ENCODE data around the gene LRP8. TPM values are rescaled to one million over a fixed set of nuclear protein-coding genes. Genes with fewer than 3 reads are reported as not detected.
"Not testable (repeated sequence)": the region's sequence is repeated elsewhere in the genome, so short reads cannot be mapped to it uniquely, and the experiment has no call there.

LRP8 gene
- total RNA-seq, 6 experiments from 2014 or later, result 7.2 to 14.9 (median 13.0) TPM

GRCh38 chr1:53286955-53287354 lies 40.9 kb downstream of the LRP8 start:
- Mint-ChIP-seq H3K9me3 (no peaks in the 10 kb centered on the region), H3K4me3 (no peak overlapping the region), H3K27me3 (ENCODE audit: insufficient read depth) (no peaks in the 10 kb centered on the region), H3K4me1 (ENCODE audit: low read depth) (peaks cover 2% of the 10 kb centered on the region; the same call in 1 of the 2 replicates), H3K36me3 (ENCODE audit: low read depth) (no peaks in the 10 kb centered on the region), H3K27ac (no peak overlapping the region)
- DNase-seq, result no peak
- no peak for TF ChIP-seq CTCF (IDR thresholded peaks at IDR 0.05)

GRCh38 chr1:53285969-53286760 lies 41.7 kb downstream of the LRP8 start:
- no peaks in the 10 kb centered on the region for H3K27me3 Mint-ChIP-seq (ENCODE audit: insufficient read depth)
- no peak for TF ChIP-seq CTCF (IDR thresholded peaks at IDR 0.05)
- H3K9me3 Mint-ChIP-seq, result no peaks in the 10 kb centered on the region
- H3K4me1 Mint-ChIP-seq (ENCODE audit: low read depth), result peaks cover 6% of the 10 kb centered on the region; the same call in 1 of the 2 replicates
- no peak for DNase-seq
- no peak overlapping the region for H3K4me3 Mint-ChIP-seq
- H3K36me3 Mint-ChIP-seq (ENCODE audit: low read depth), result no peaks in the 10 kb centered on the region
- H3K27ac Mint-ChIP-seq, result no peak overlapping the region

- no peaks in the 10 kb centered on the region for H3K36me3 Mint-ChIP-seq (ENCODE audit: low read depth)
- H3K27ac Mint-ChIP-seq, result no peak overlapping the region
- H3K4me1 Mint-ChIP-seq (ENCODE audit: low read depth), result peaks cover 6% of the 10 kb centered on the region; the same call in 1 of the 2 replicates
- TF ChIP-seq CTCF (IDR thresholded peaks at IDR 0.05), result no peak
- H3K9me3 Mint-ChIP-seq, result no peaks in the 10 kb centered on the region
- DNase-seq, result no peak
- H3K27me3 Mint-ChIP-seq (ENCODE audit: insufficient read depth), result no peaks in the 10 kb centered on the region
- no peak overlapping the region for H3K4me3 Mint-ChIP-seq
Observed at GRCh38 chr1:53285546-53285945, 42.3 kb downstream of the LRP8 start.

GRCh38 chr1:53284224-53285020 lies 43.4 kb downstream of the LRP8 start:
- TF ChIP-seq CTCF (IDR thresholded peaks at IDR 0.05), result no peak
- Mint-ChIP-seq H3K27ac (no peak overlapping the region), H3K27me3 (ENCODE audit: insufficient read depth) (no peaks in the 10 kb centered on the region), H3K4me1 (ENCODE audit: low read depth) (peaks cover 6% of the 10 kb centered on the region; the same call in 1 of the 2 replicates), H3K36me3 (ENCODE audit: low read depth) (no peaks in the 10 kb centered on the region), H3K4me3 (no peak overlapping the region), H3K9me3 (no peaks in the 10 kb centered on the region)
- no peak for DNase-seq

GRCh38 chr1:53283156-53283555 lies 44.7 kb downstream of the LRP8 start:
- DNase-seq; H3K27me3 Mint-ChIP-seq (ENCODE audit: insufficient read depth); H3K9me3 Mint-ChIP-seq; H3K36me3 Mint-ChIP-seq (ENCODE audit: low read depth); H3K27ac Mint-ChIP-seq; H3K4me1 Mint-ChIP-seq (ENCODE audit: low read depth); H3K4me3 Mint-ChIP-seq: not testable (repeated sequence)

GRCh38 chr1:53281133-53281532 lies 46.7 kb downstream of the LRP8 start:
- Mint-ChIP-seq H3K27ac (no peak overlapping the region), H3K4me1 (ENCODE audit: low read depth) (peaks cover 6% of the 10 kb centered on the region; the same call in 1 of the 2 replicates), H3K9me3 (no peaks in the 10 kb centered on the region), H3K36me3 (ENCODE audit: low read depth) (no peaks in the 10 kb centered on the region), H3K27me3 (ENCODE audit: insufficient read depth) (no peaks in the 10 kb centered on the region; the same call in 1 of the 2 replicates), H3K4me3 (no peak overlapping the region)
- no peak for TF ChIP-seq CTCF (IDR thresholded peaks at IDR 0.05)
- DNase-seq, result no peak

Measured in HFFc6 (cell line).